ENCODE measurements around the gene POPDC3.

Gene POPDC3

GRCh38 chr6:105121981-105122380, 57.8 kb downstream of the POPDC3 start:
- TF ChIP-seq CTCF (IDR thresholded peaks at IDR 0.05; ENCODE audit: borderline replicate concordance, control extremely low read depth, extremely low read depth, insufficient read depth, missing control alignments) = no peak
- DNase-seq (ENCODE audit: low spot score) = no peak
- in situ Hi-C loops (cut with MboI; ENCODE audit: low sequenced_read_pairs, unreplicated experiment) = no loop called here

- in situ Hi-C loops (cut with MboI; ENCODE audit: low sequenced_read_pairs, unreplicated experiment) = no loop called here
- DNase-seq (ENCODE audit: low spot score) = no peak
- no peak for TF ChIP-seq CTCF (IDR thresholded peaks at IDR 0.05; ENCODE audit: borderline replicate concordance, control extremely low read depth, extremely low read depth, insufficient read depth, missing control alignments)
These were observed 59.2 kb downstream of the POPDC3 start for GRCh38 chr6:105120570-105120969.

- TF ChIP-seq CTCF (IDR thresholded peaks at IDR 0.05; ENCODE audit: borderline replicate concordance, control extremely low read depth, extremely low read depth, insufficient read depth, missing control alignments) = no peak
- in situ Hi-C loops (cut with MboI; ENCODE audit: low sequenced_read_pairs, unreplicated experiment) = no loop called here
- DNase-seq (ENCODE audit: low spot score) = no peak
These were observed 63.7 kb downstream of the POPDC3 start for GRCh38 chr6:105116150-105116549.

DNA sequence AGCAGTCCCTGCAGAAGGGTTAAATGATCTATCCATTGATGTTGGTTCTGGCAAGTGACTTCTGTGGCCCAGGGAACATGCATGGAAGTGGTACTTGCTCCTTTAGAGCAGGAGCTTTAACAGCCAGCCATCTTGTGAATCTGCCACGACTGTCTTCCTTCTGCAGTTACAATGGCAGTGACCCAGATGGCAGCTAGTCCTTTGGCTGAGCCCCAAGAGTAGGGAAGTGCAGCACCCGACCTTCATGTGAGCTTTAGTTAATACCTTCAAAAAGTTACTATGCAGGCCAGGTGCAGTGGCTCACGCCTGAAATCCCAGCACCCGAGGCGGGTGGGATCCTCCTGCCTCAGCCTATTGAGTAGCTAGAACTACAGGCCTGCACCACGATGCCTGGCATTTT, 66.4 kb downstream of the POPDC3 start:
- in situ Hi-C loops (cut with MboI; ENCODE audit: low sequenced_read_pairs, unreplicated experiment) = no loop called here
- TF ChIP-seq CTCF (IDR thresholded peaks at IDR 0.05; ENCODE audit: borderline replicate concordance, control extremely low read depth, extremely low read depth, insufficient read depth, missing control alignments) = no peak
- DNase-seq (ENCODE audit: low spot score) = no peak

GRCh38 chr6:105112577-105112976, 67.2 kb downstream of the POPDC3 start:
- no peak for DNase-seq (ENCODE audit: low spot score)
- no peak for TF ChIP-seq CTCF (IDR thresholded peaks at IDR 0.05; ENCODE audit: borderline replicate concordance, control extremely low read depth, extremely low read depth, insufficient read depth, missing control alignments)
- in situ Hi-C loops (cut with MboI; ENCODE audit: low sequenced_read_pairs, unreplicated experiment) = no loop called here

GRCh38 chr6:105111871-105112270, 67.9 kb downstream of the POPDC3 start:
- in situ Hi-C loops (cut with MboI; ENCODE audit: low sequenced_read_pairs, unreplicated experiment) = no loop called here
- no peak for DNase-seq (ENCODE audit: low spot score)
- TF ChIP-seq CTCF (IDR thresholded peaks at IDR 0.05; ENCODE audit: borderline replicate concordance, control extremely low read depth, extremely low read depth, insufficient read depth, missing control alignments) = no peak

- DNase-seq (ENCODE audit: low spot score) = no peak
- in situ Hi-C loops (cut with MboI; ENCODE audit: low sequenced_read_pairs, unreplicated experiment) = no loop called here
- TF ChIP-seq CTCF (IDR thresholded peaks at IDR 0.05; ENCODE audit: borderline replicate concordance, control extremely low read depth, extremely low read depth, insufficient read depth, missing control alignments) = no peak
These were observed 68.7 kb downstream of the POPDC3 start for GRCh38 chr6:105111105-105111504.

Data from GM13976 (cell line).